Caco-2 (cell line): ENCODE results near the gene COL20A1. TPM values are rescaled to one million over a fixed set of nuclear protein-coding genes. Genes with fewer than 3 reads are reported as not detected.

Source experiments
- BruUV-seq: library from RNA; stranded (reverse); fragments of 400-500 nt; replicated peaks from 2 replicates; lab custom pipeline; 2021; lab: Mats Ljungman, UMichigan
- CTCF ChIA-PET: fragments of 300-600 bp; sonication (Branson Sonifier 250); formaldehyde crosslinking; loops from one replicate; lab custom pipeline; 2022; ENCODE audit warnings: antibody characterized with exemption; lab: Charles Lee
- POLR2A ChIA-PET: fragments of 300-600 bp; sonication (Branson Sonifier 250); formaldehyde crosslinking; loops from one replicate; lab custom pipeline; 2022; ENCODE audit warnings: antibody characterized with exemption; lab: Charles Lee
- DNase-seq, 2 experiments: peaks; one replicate each; pipeline versions ENCODE4 v3.0.0 to v3.0.0-alpha.2; 2020 to 2022
- H3K27me3 ChIP-seq: replicated peaks from 2 replicates; pipeline ENCODE4 v1.6.0; 2011; ENCODE audit warnings: low read length; ENCODE audit not compliant: control insufficient read depth, insufficient read depth
- H3K36me3 ChIP-seq: 2 replicates; pipeline ENCODE4 v1.5.1; 2011; ENCODE audit warnings: low read length; ENCODE audit not compliant: control insufficient read depth, insufficient read depth
- H3K4me1 ChIP-seq: fragments of 250-450 bp; sonication (Bioruptor Pico); 2 replicates; pipeline ENCODE4 v1.5.1; 2020; ENCODE audit warnings: mild to moderate bottlenecking
- H3K4me3 ChIP-seq: 2 replicates; pipeline ENCODE4 v1.5.1; 2011; ENCODE audit warnings: low read depth, mild to moderate bottlenecking, control low read depth, low read length
- H3K9me3 ChIP-seq: fragments of 250-450 bp; sonication (Bioruptor Pico); 2 replicates; pipeline ENCODE4 v1.5.1; 2020; ENCODE audit warnings: mild to moderate bottlenecking, moderate library complexity
- H3K27ac Mint-ChIP-seq: one replicate; pipeline ENCODE4 v1.8.0; 2022; ENCODE audit warnings: mixed read lengths; ENCODE audit not compliant: unreplicated experiment
- H3K27me3 Mint-ChIP-seq: one replicate; pipeline ENCODE4 v1.8.0; 2022; ENCODE audit warnings: mixed read lengths; ENCODE audit not compliant: insufficient read depth, unreplicated experiment
- H3K36me3 Mint-ChIP-seq: one replicate; pipeline ENCODE4 v1.8.0; 2022; ENCODE audit warnings: mild to moderate bottlenecking, mixed read lengths; ENCODE audit not compliant: insufficient read depth, unreplicated experiment
- H3K4me1 Mint-ChIP-seq: one replicate; pipeline ENCODE4 v1.8.0; 2022; ENCODE audit warnings: low read depth, mixed read lengths; ENCODE audit not compliant: unreplicated experiment
- H3K4me3 Mint-ChIP-seq: one replicate; pipeline ENCODE4 v1.8.0; 2022; ENCODE audit warnings: mild to moderate bottlenecking, moderate library complexity, mixed read lengths; ENCODE audit not compliant: unreplicated experiment
- H3K9me3 Mint-ChIP-seq: one replicate; pipeline ENCODE4 v1.8.0; 2022; ENCODE audit warnings: mixed read lengths; ENCODE audit not compliant: unreplicated experiment
- CTCF ChIP-seq, 2 experiments: fragments of 200-600 bp in 1 of 2; IDR thresholded peaks; 1 replicate in 1 of 2; 2 replicates in 1 of 2; pipeline versions ENCODE4 v1.5.1 to v1.8.0; 2011 to 2022; ENCODE audit warnings: antibody characterized with exemption in 1 of 2, control low read depth in 1 of 2, inconsistent platforms in 1 of 2, low read depth in 1 of 2, low read length in 1 of 2, mild to moderate bottlenecking in 1 of 2, moderate library complexity in 1 of 2; ENCODE audit not compliant: insufficient read depth in 1 of 2, severe bottlenecking in 1 of 2, unreplicated experiment in 1 of 2
- intact Hi-C: fragments of 100-400 bp; cut with micrococcal nuclease; formaldehyde crosslinking; loops from one replicate; pipeline ENCODE4 v1.10.0; 2022; ENCODE audit not compliant: unreplicated experiment
- total RNA-seq: library from RNA; stranded (reverse); gene quantifications from 2 replicates; pipeline ENCODE4 v1.2.3, GENCODE V29; 2022

Gene COL20A1
- total RNA-seq, 1 experiment from 2014 or later, result 0.27 TPM

- no peak for TF ChIP-seq CTCF (IDR thresholded peaks at IDR 0.05; ENCODE audit: insufficient read depth in 1 of 2, low read depth in 1 of 2, low read length in 1 of 2, severe bottlenecking in 1 of 2, unreplicated experiment in 1 of 2)
- H3K36me3 Mint-ChIP-seq, result peaks cover 6% of the 10 kb centered on the region
- H3K27me3 ChIP-seq, result 0 out of 2 replicates have a peak, but pooled peaks cover 2% of the 10 kb centered on the region
- H3K4me1 Mint-ChIP-seq, result no peaks in the 10 kb centered on the region
- no peaks in the 10 kb centered on the region for H3K9me3 ChIP-seq
- no peak overlapping the region for H3K4me3 ChIP-seq
- no peak for DNase-seq
- intact Hi-C loops, result no loop called here
- H3K4me1 ChIP-seq, result peaks cover 10% of the 10 kb centered on the region; the same call in 1 of the 2 replicates
- no peak overlapping the region for H3K4me3 Mint-ChIP-seq
- no TSS peak for BruUV-seq
- POLR2A ChIA-PET, result no interaction called here
- H3K9me3 Mint-ChIP-seq, result peaks cover 12% of the 10 kb centered on the region
- no peak overlapping the region for H3K27ac Mint-ChIP-seq
- no peaks in the 10 kb centered on the region for H3K36me3 ChIP-seq
- H3K27me3 Mint-ChIP-seq, result peaks cover 21% of the 10 kb centered on the region
- CTCF ChIA-PET, result no interaction called here
Observed at GRCh38 chr20:63344616-63345327, 51.8 kb downstream of the COL20A1 start.

- Mint-ChIP-seq H3K9me3 (peaks cover 16% of the 10 kb centered on the region), H3K4me1 (no peaks in the 10 kb centered on the region), H3K4me3 (no peak overlapping the region), H3K27me3 (peaks cover 24% of the 10 kb centered on the region), H3K27ac (no peak overlapping the region), H3K36me3 (peaks cover 6% of the 10 kb centered on the region)
- Histone ChIP-seq H3K27me3 (0 out of 2 replicates have a peak, but pooled peaks cover 2% of the 10 kb centered on the region), H3K4me3 (no peak overlapping the region), H3K9me3 (peaks cover under 1% of the 10 kb centered on the region; the same call in 1 of the 2 replicates), H3K4me1 (peaks cover 10% of the 10 kb centered on the region; the same call in 1 of the 2 replicates), H3K36me3 (no peaks in the 10 kb centered on the region)
- BruUV-seq, result no TSS peak
- no peak for DNase-seq
- CTCF ChIA-PET, result interaction anchor here (0.6 to 0.9 kb wide), 2 partner anchors 36 to 490 kb away, joined by 3 to 7 read pairs; no protein-coding TSS in a partner anchor
- TF ChIP-seq CTCF (IDR thresholded peaks at IDR 0.05; ENCODE audit: insufficient read depth in 1 of 2, low read depth in 1 of 2, low read length in 1 of 2, severe bottlenecking in 1 of 2, unreplicated experiment in 1 of 2), result no peak
- POLR2A ChIA-PET, result no interaction called here
- intact Hi-C loops, result no loop called here
Observed at GRCh38 chr20:63345328-63346100, 52.5 kb downstream of the COL20A1 start.
